Trophoblast cell (in vitro differentiated cells and primary cell): ENCODE measurements around the gene TPI1.

ENCODE experiments used
- DNase-seq, 2 donors: peaks; one replicate each; pipeline ENCODE4 v3.0.0-alpha.2; 2016
- H2AFZ ChIP-seq: 2 replicates; pipeline ENCODE4 v1.6.1; 2013; ENCODE audit warnings: low read length, moderate library complexity, mild to moderate bottlenecking; ENCODE audit not compliant: insufficient read depth, poor library complexity
- H2AK5ac ChIP-seq: 2 replicates; pipeline ENCODE4 v1.6.1; 2013; ENCODE audit warnings: mild to moderate bottlenecking, low read length
- H2BK120ac ChIP-seq: 2 replicates; pipeline ENCODE4 v1.6.1; 2013; ENCODE audit warnings: low read length, mild to moderate bottlenecking, moderate library complexity; ENCODE audit not compliant: insufficient read depth, poor library complexity
- H2BK12ac ChIP-seq: 2 replicates; pipeline ENCODE4 v1.6.1; 2013; ENCODE audit warnings: mild to moderate bottlenecking, low read length, moderate library complexity
- H2BK5ac ChIP-seq: 2 replicates; pipeline ENCODE4 v1.6.1; 2013; ENCODE audit warnings: low read length, low read depth, moderate library complexity, mild to moderate bottlenecking; ENCODE audit not compliant: poor library complexity
- H3K14ac ChIP-seq: 2 replicates; pipeline ENCODE4 v1.6.1; 2013; ENCODE audit warnings: mild to moderate bottlenecking, low read length
- H3K18ac ChIP-seq: 2 replicates; pipeline ENCODE4 v1.6.1; 2013; ENCODE audit warnings: mild to moderate bottlenecking, low read length
- H3K23ac ChIP-seq: 2 replicates; pipeline ENCODE4 v1.6.1; 2013; ENCODE audit warnings: low read length
- H3K27ac ChIP-seq: 2 replicates; pipeline ENCODE4 v1.5.1; 2013; ENCODE audit warnings: low read depth, mild to moderate bottlenecking, inconsistent platforms, low read length, moderate library complexity
- H3K27me3 ChIP-seq: 2 replicates; pipeline ENCODE4 v1.6.1; 2013; ENCODE audit warnings: inconsistent platforms, mild to moderate bottlenecking, low read length, moderate library complexity; ENCODE audit not compliant: insufficient read depth
- H3K36me3 ChIP-seq, 2 experiments: 1 replicate in 1 of 2; 2 replicates in 1 of 2; pipeline ENCODE4 v1.6.1; 2013; ENCODE audit warnings: low read length in 2 of 2, mild to moderate bottlenecking in 2 of 2, moderate library complexity in 1 of 2; ENCODE audit not compliant: insufficient read depth in 2 of 2, control insufficient read depth in 1 of 2
- H3K4ac ChIP-seq: 2 replicates; pipeline ENCODE4 v1.6.1; 2013; ENCODE audit warnings: low read depth, mild to moderate bottlenecking, low read length, moderate library complexity
- H3K4me1 ChIP-seq, 2 experiments: 1 replicate in 1 of 2; 2 replicates in 1 of 2; pipeline ENCODE4 v1.6.1; 2013; ENCODE audit warnings: low read length in 2 of 2, mild to moderate bottlenecking in 2 of 2, moderate library complexity in 1 of 2; ENCODE audit not compliant: insufficient read depth in 2 of 2, control insufficient read depth in 1 of 2
- H3K4me2 ChIP-seq: 2 replicates; pipeline ENCODE4 v1.6.1; 2013; ENCODE audit warnings: inconsistent platforms, mild to moderate bottlenecking, low read length, moderate library complexity
- H3K4me3 ChIP-seq: 2 replicates; pipeline ENCODE4 v1.5.1; 2013; ENCODE audit warnings: mild to moderate bottlenecking, low read depth, low read length, inconsistent platforms
- H3K79me1 ChIP-seq: one replicate; pipeline ENCODE4 v1.6.1; 2013; ENCODE audit warnings: low read length
- H3K79me2 ChIP-seq: 2 replicates; pipeline ENCODE4 v1.6.1; 2013; ENCODE audit warnings: low read length, mild to moderate bottlenecking; ENCODE audit not compliant: control insufficient read depth, insufficient read depth, poor library complexity
- H3K9ac ChIP-seq: 2 replicates; pipeline ENCODE4 v1.6.1; 2013; ENCODE audit warnings: mild to moderate bottlenecking, low read length
- H3K9me3 ChIP-seq: 2 replicates; pipeline ENCODE4 v1.6.1; 2013; ENCODE audit warnings: low read depth, mild to moderate bottlenecking, control low read depth, inconsistent platforms, low read length; ENCODE audit not compliant: insufficient read depth
- H4K12ac ChIP-seq: 2 replicates; pipeline ENCODE4 v1.6.1; 2013; ENCODE audit warnings: low read depth, mild to moderate bottlenecking, low read length, moderate library complexity
- H4K8ac ChIP-seq: 2 replicates; pipeline ENCODE4 v1.6.1; 2013; ENCODE audit warnings: low read depth, mild to moderate bottlenecking, low read length, moderate library complexity
- H4K91ac ChIP-seq: one replicate; pipeline ENCODE4 v1.6.1; 2013; ENCODE audit warnings: low read depth, mild to moderate bottlenecking, low read length, moderate library complexity
- WGBS: extraction: QIAGEN DNeasy Blood & Tissue Kit; methylation state at CpG from one replicate; pipeline ENCODE4 v1.1.7; 2013; ENCODE audit warnings: missing lambda C conversion rate; ENCODE audit not compliant: insufficient read length, insufficient coverage; ENCODE audit errors: extremely low coverage; 5-methylcytosine and 5-hydroxymethylcytosine counted together

The TPI1 gene

DNA sequence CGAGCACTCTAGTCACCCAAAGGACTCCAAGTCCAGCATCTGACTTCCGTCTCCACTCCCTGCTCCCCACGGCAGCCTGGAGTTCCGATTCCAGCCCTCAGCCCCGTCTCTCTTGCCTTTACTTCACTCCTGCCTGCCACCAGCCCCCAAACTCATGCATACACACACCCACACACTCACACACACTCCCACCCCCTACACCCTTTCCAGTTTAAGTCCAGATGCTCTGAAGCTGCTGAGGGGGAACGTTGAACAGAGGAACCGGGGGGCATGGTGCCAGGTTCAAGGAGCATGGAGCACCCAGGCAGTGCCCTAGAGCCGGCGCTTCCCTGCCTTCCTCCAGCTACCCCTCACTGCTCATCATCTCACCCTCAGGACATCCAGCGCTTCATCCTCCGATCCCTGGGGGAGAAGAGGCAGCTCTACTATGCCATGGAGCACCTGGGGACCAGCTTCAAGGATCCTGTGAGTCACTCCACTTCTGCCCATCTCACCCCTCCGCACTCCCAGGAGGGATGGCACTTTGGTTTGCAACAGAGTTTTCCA is 35.8 kb upstream of the TPI1 start:
- no peak overlapping the region for H2BK12ac ChIP-seq
- H2BK5ac ChIP-seq, result no peak overlapping the region
- WGBS, result no CpG with 5 or more reads among the region's 12 CpGs

DNA sequence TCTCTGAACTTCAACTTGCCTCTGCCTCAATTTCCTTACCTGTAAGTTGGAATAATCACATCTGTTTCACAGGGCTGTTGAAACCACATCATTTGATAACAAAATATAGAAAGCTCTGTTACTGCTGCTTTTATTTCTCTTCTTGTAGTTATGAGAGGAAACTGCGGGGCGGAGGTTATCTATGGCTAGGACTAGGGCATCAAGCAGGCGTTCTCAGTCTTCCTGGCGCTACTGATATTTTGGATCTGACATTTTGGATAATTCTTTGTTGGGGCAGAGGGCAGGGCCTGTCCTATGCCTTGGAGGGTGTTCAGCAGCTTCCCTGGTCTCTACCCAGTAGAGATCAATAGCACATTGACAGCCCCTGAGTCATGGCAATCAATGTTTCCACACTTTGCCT is 35.2 kb upstream of the TPI1 start:
- Histone ChIP-seq H3K27ac (no peak overlapping the region), H4K12ac (no peak overlapping the region)
- no CpG with 5 or more reads among the region's 4 CpGs for WGBS

More for the DNA sequence above, 35.8 kb upstream of the TPI1 start:
- Histone ChIP-seq H4K91ac (no peak overlapping the region), H2BK120ac (no peak overlapping the region), H3K4me2 (no peak overlapping the region), H3K4ac (no peak overlapping the region), H2AFZ (no peak overlapping the region), H3K9me3 (no peaks in the 10 kb centered on the region), H3K4me3 (no peak overlapping the region), H3K79me2 (peaks cover 8% of the 10 kb centered on the region), H3K9ac (no peak overlapping the region), H4K12ac (no peak overlapping the region), H3K79me1 (peaks cover 10% of the 10 kb centered on the region), H4K8ac (no peak overlapping the region), H3K36me3 (peaks cover 32 to 36% of the 10 kb centered on the region in 2 experiments), H3K23ac (no peak overlapping the region), H3K27me3 (no peaks in the 10 kb centered on the region), H3K4me1 (peaks cover 0 to 10% of the 10 kb centered on the region in 2 experiments), H3K27ac (no peak overlapping the region), H2AK5ac (no peak overlapping the region), H3K14ac (no peak overlapping the region), H3K18ac (no peak overlapping the region)
- DNase-seq, result no peak

DNA sequence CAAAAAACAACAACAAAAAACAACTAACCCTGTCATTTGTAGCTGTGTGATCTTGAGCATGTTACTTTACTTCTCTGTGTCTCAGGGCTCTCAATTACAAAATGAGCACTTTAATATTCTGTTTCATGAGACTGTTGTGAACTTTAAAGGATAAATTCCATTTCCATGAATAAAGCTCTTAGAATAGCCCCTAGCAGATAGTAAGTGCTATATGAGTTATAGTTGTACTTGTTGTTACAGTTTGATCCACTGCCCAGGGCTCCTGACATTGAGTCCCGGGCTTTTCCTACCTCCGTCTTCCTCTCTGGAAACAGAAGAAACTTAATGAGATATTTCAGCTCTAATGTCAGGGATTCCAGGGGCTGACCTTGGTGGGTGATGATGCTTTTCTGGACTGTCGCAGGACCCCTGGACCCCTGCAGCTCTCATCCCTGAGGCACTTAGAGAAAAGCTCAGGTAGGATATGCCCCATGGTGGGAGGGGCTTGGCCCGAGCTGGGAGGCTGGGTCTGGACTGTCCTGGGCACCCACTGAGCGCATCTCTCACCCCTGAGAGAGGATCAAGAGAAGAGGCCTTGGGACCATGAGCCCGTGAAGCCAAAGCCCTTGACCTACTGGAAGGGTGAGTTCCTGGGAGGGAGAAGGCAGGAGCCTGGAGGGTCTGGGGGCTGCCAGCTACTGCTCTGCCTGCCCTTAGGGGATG is 34.0 kb upstream of the TPI1 start:
- peaks cover 8% of the 10 kb centered on the region for H3K79me2 ChIP-seq
- no peak overlapping the region for H3K23ac ChIP-seq
- no CpG with 5 or more reads among the region's 6 CpGs for WGBS

More for the DNA sequence above, 35.2 kb upstream of the TPI1 start:
- H3K14ac ChIP-seq, result no peak overlapping the region
- no peak overlapping the region for H4K8ac ChIP-seq
- peaks cover 38 to 42% of the 10 kb centered on the region in 2 experiments for H3K36me3 ChIP-seq
- peaks cover 8% of the 10 kb centered on the region for H3K79me2 ChIP-seq
- H3K9ac ChIP-seq, result no peak overlapping the region
- H3K79me1 ChIP-seq, result peaks cover 10% of the 10 kb centered on the region
- H2BK12ac ChIP-seq, result no peak overlapping the region
- no peak overlapping the region for H2BK5ac ChIP-seq
- no peak overlapping the region for H4K91ac ChIP-seq
- H3K9me3 ChIP-seq, result no peaks in the 10 kb centered on the region
- no peak overlapping the region for H2AFZ ChIP-seq
- H2BK120ac ChIP-seq, result no peak overlapping the region
- H3K23ac ChIP-seq, result no peak overlapping the region
- H3K4me3 ChIP-seq, result no peak overlapping the region
- H3K4ac ChIP-seq, result no peak overlapping the region
- H2AK5ac ChIP-seq, result no peak overlapping the region
- H3K27me3 ChIP-seq, result no peaks in the 10 kb centered on the region
- no peak for DNase-seq
- H3K4me2 ChIP-seq, result no peak overlapping the region
- no peak overlapping the region for H3K18ac ChIP-seq
- H3K4me1 ChIP-seq, result peaks cover 0 to 10% of the 10 kb centered on the region in 2 experiments

DNA sequence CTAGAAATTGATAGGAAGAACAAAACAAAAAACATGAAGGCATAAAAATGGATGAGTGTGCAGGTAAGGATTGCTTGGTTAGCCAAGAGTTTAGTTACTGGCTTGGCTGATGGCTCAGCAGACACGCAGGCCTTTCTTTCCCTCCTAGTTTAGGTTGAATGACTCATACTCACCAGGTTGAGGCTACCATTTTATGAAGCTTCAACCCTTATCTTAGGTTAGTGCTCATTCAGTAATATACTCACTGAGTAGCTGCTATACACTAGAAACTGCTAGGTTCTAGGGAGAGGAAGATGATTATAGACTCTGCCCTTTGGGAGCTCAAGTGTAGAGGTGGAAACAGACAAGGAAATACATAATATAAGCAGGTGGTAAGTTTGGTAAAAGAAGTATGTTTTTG is 33.1 kb upstream of the TPI1 start:
- Histone ChIP-seq H2AFZ (no peak overlapping the region), H4K91ac (no peak overlapping the region), H2BK120ac (no peak overlapping the region), H3K79me1 (peaks cover 2% of the 10 kb centered on the region), H3K18ac (no peak overlapping the region), H4K12ac (no peak overlapping the region), H3K4me2 (no peak overlapping the region), H3K79me2 (peaks cover under 1% of the 10 kb centered on the region), H3K4me1 (peaks cover 0 to 1% of the 10 kb centered on the region in 2 experiments), H3K23ac (no peak overlapping the region), H3K27me3 (no peaks in the 10 kb centered on the region), H3K27ac (no peak overlapping the region), H2AK5ac (no peak overlapping the region), H3K4me3 (no peak overlapping the region), H3K4ac (no peak overlapping the region), H4K8ac (no peak overlapping the region), H3K36me3 (peaks cover 53 to 59% of the 10 kb centered on the region in 2 experiments), H3K9ac (no peak overlapping the region), H2BK12ac (no peak overlapping the region), H3K9me3 (no peaks in the 10 kb centered on the region), H2BK5ac (no peak overlapping the region), H3K14ac (no peak overlapping the region)
- no CpG with 5 or more reads among the region's 1 CpG for WGBS
- no peak for DNase-seq

More for the DNA sequence above, 34.0 kb upstream of the TPI1 start:
- Histone ChIP-seq H3K4me2 (no peak overlapping the region), H3K9ac (no peak overlapping the region), H4K8ac (no peak overlapping the region), H3K14ac (no peak overlapping the region), H3K79me1 (peaks cover 10% of the 10 kb centered on the region), H3K36me3 (peaks cover 48 to 53% of the 10 kb centered on the region in 2 experiments), H3K4me3 (no peak overlapping the region), H2AFZ (no peak overlapping the region), H3K4me1 (peaks cover 0 to 3% of the 10 kb centered on the region in 2 experiments), H2AK5ac (no peak overlapping the region), H3K18ac (no peak overlapping the region), H2BK12ac (no peak overlapping the region), H3K9me3 (no peaks in the 10 kb centered on the region), H3K4ac (no peak overlapping the region), H2BK5ac (no peak overlapping the region), H3K27ac (no peak overlapping the region), H4K91ac (no peak overlapping the region), H3K27me3 (no peaks in the 10 kb centered on the region), H2BK120ac (no peak overlapping the region), H4K12ac (no peak overlapping the region)
- no peak for DNase-seq
